Activated B cell treated with CpG ODN at 0.5 μM for 24 hours (primary cell): ENCODE results near the gene CNTNAP4. TPM values are rescaled to one million over a fixed set of nuclear protein-coding genes. Genes with fewer than 3 reads are reported as not detected.

ENCODE experiments used
- ATAC-seq: fragments of 200-7000 bp; cut with Tn5 transposase; one replicate; pipeline ENCODE4 v1.10.0; 2021; ENCODE audit warnings: low read depth, mild to moderate bottlenecking, moderate library complexity
- CTCF ChIA-PET: fragments of 350-600 bp; sonication (Branson Sonifier 250); formaldehyde crosslinking; loops from one replicate; lab custom pipeline; 2021; ENCODE audit warnings: antibody characterized with exemption; lab: Charles Lee
- POLR2A ChIA-PET: fragments of 350-600 bp; sonication (Branson Sonifier 250); formaldehyde crosslinking; loops from one replicate; lab custom pipeline; 2021; ENCODE audit warnings: antibody characterized with exemption; lab: Charles Lee
- DNase-seq: peaks from one replicate; pipeline ENCODE4 v3.0.0; 2022
- H3K27ac Mint-ChIP-seq: one replicate; pipeline ENCODE4 v1.8.0; 2020; ENCODE audit warnings: mixed read lengths
- H3K27me3 Mint-ChIP-seq: one replicate; pipeline ENCODE4 v1.8.0; 2021; ENCODE audit warnings: mixed read lengths
- H3K36me3 Mint-ChIP-seq: one replicate; pipeline ENCODE4 v1.8.0; 2021; ENCODE audit warnings: low read depth, mixed read lengths
- H3K4me1 Mint-ChIP-seq: one replicate; pipeline ENCODE4 v1.8.0; 2021; ENCODE audit warnings: mixed read lengths
- H3K4me3 Mint-ChIP-seq: one replicate; pipeline ENCODE4 v1.8.0; 2020; ENCODE audit warnings: mild to moderate bottlenecking, mixed read lengths
- H3K9me3 Mint-ChIP-seq: one replicate; pipeline ENCODE4 v1.8.0; 2020; ENCODE audit warnings: mixed read lengths
- CTCF ChIP-seq: fragments of 200-600 bp; IDR thresholded peaks from one replicate; pipeline ENCODE4 v1.8.0; 2022; ENCODE audit warnings: antibody characterized with exemption, mild to moderate bottlenecking
- intact Hi-C: fragments of 100-400 bp; cut with micrococcal nuclease; formaldehyde crosslinking; loops from one replicate; pipeline ENCODE4 v1.15.1; 2024
- total RNA-seq: library from RNA; stranded (reverse); gene quantifications from 2 replicates; pipeline ENCODE4 v1.2.3, GENCODE V29; 2022

CNTNAP4 gene
- total RNA-seq, 1 donor from 2014 or later, result not detected

GRCh38 chr16:76237471-76237870 lies 39.7 kb upstream of the CNTNAP4 start:
- Mint-ChIP-seq H3K4me3 (no peak overlapping the region), H3K27me3 (no peaks in the 10 kb centered on the region), H3K27ac (no peak overlapping the region), H3K4me1 (no peaks in the 10 kb centered on the region), H3K36me3 (no peaks in the 10 kb centered on the region), H3K9me3 (no peaks in the 10 kb centered on the region)
- ChIA-PET CTCF (no interaction called here), POLR2A (no interaction called here)
- intact Hi-C loops, result no loop called here
- no peak for DNase-seq
- ATAC-seq, result no peak
- no peak for TF ChIP-seq CTCF

- CTCF ChIA-PET, result no interaction called here
- ATAC-seq, result no peak
- Mint-ChIP-seq H3K27me3 (no peaks in the 10 kb centered on the region), H3K9me3 (no peaks in the 10 kb centered on the region), H3K27ac (no peak overlapping the region), H3K4me3 (no peak overlapping the region), H3K36me3 (no peaks in the 10 kb centered on the region), H3K4me1 (no peaks in the 10 kb centered on the region)
- no peak for TF ChIP-seq CTCF
- POLR2A ChIA-PET, result no interaction called here
- no peak for DNase-seq
- intact Hi-C loops, result no loop called here
Observed at GRCh38 chr16:76241755-76242154, 35.4 kb upstream of the CNTNAP4 start.

GRCh38 chr16:76243620-76244019 lies 33.6 kb upstream of the CNTNAP4 start:
- CTCF ChIA-PET, result no interaction called here
- no peak for DNase-seq
- no peaks in the 10 kb centered on the region for H3K27me3 Mint-ChIP-seq
- no peak overlapping the region for H3K27ac Mint-ChIP-seq
- H3K4me3 Mint-ChIP-seq, result no peak overlapping the region
- no peak for TF ChIP-seq CTCF
- H3K4me1 Mint-ChIP-seq, result no peaks in the 10 kb centered on the region
- POLR2A ChIA-PET, result no interaction called here
- no peaks in the 10 kb centered on the region for H3K36me3 Mint-ChIP-seq
- no peak for ATAC-seq
- intact Hi-C loops, result no loop called here
- H3K9me3 Mint-ChIP-seq, result peaks cover 6% of the 10 kb centered on the region

GRCh38 chr16:76246587-76246986 lies 30.6 kb upstream of the CNTNAP4 start:
- no peaks in the 10 kb centered on the region for H3K4me1 Mint-ChIP-seq
- intact Hi-C loops, result no loop called here
- no peak overlapping the region for H3K4me3 Mint-ChIP-seq
- TF ChIP-seq CTCF, result no peak
- H3K36me3 Mint-ChIP-seq, result no peaks in the 10 kb centered on the region
- H3K27me3 Mint-ChIP-seq, result no peaks in the 10 kb centered on the region
- H3K9me3 Mint-ChIP-seq, result peaks cover 6% of the 10 kb centered on the region
- ChIA-PET POLR2A (no interaction called here), CTCF (no interaction called here)
- DNase-seq, result no peak
- no peak overlapping the region for H3K27ac Mint-ChIP-seq
- no peak for ATAC-seq

- intact Hi-C loops, result no loop called here
- Mint-ChIP-seq H3K36me3 (no peaks in the 10 kb centered on the region), H3K4me1 (no peaks in the 10 kb centered on the region), H3K27ac (no peak overlapping the region), H3K27me3 (no peaks in the 10 kb centered on the region), H3K4me3 (no peak overlapping the region), H3K9me3 (peaks cover 10% of the 10 kb centered on the region)
- TF ChIP-seq CTCF, result no peak
- no peak for DNase-seq
- no peak for ATAC-seq
- CTCF ChIA-PET, result no interaction called here
- POLR2A ChIA-PET, result no interaction called here
Observed at GRCh38 chr16:76265434-76266045, 11.7 kb upstream of the CNTNAP4 start.
